NOMO-1 treated with DMSO at 0.1 percent for 48 hours (cell line): ENCODE measurements around the gene TNNI3.

Source experiments
- DNase-seq: peaks from one replicate; lab custom pipeline; 2025; ENCODE audit not compliant: unreplicated experiment; lab: John Stamatoyannopoulos, UW

The TNNI3 gene

GRCh38 chr19:55147545-55148251 is 9.8 kb downstream of the TNNI3 start:
- no peak for DNase-seq

GRCh38 chr19:55146705-55147273 is 10.7 kb downstream of the TNNI3 start:
- no peak for DNase-seq

GRCh38 chr19:55146078-55146704 is 11.3 kb downstream of the TNNI3 start:
- DNase-seq, result peak; percentile 54

- DNase-seq, result peak; percentile 44
Measured at GRCh38 chr19:55145232-55145631, 12.3 kb downstream of the TNNI3 start.

GRCh38 chr19:55141696-55142095 is 15.8 kb downstream of the TNNI3 start:
- no peak for DNase-seq

GRCh38 chr19:55137915-55138314 is 19.6 kb downstream of the TNNI3 start:
- no peak for DNase-seq

- no peak for DNase-seq
Measured at GRCh38 chr19:55136399-55137102, 21.0 kb downstream of the TNNI3 start.

GRCh38 chr19:55134736-55135135 is 22.8 kb downstream of the TNNI3 start:
- no peak for DNase-seq

GRCh38 chr19:55133639-55134444 is 23.7 kb downstream of the TNNI3 start:
- peak; percentile 56 for DNase-seq

GRCh38 chr19:55132453-55133129 is 24.9 kb downstream of the TNNI3 start:
- no peak for DNase-seq

GRCh38 chr19:55131421-55131820 is 26.1 kb downstream of the TNNI3 start:
- DNase-seq, result no peak

- no peak for DNase-seq
Measured at GRCh38 chr19:55119053-55119452, 38.5 kb downstream of the TNNI3 start.

GRCh38 chr19:55118401-55118991 is 39.0 kb downstream of the TNNI3 start:
- no peak for DNase-seq

GRCh38 chr19:55117663-55118391 is 39.7 kb downstream of the TNNI3 start:
- peak; percentile 99 for DNase-seq

- DNase-seq, result no peak
Measured at GRCh38 chr19:55116859-55117662, 40.5 kb downstream of the TNNI3 start, which contains the start of gene PPP1R12C. Gene PPP1R12C (minus strand): TSS chr19:55117637. CDS start chr19:55117543, 94 bp downstream.

- peak; percentile 69 for DNase-seq
Measured at GRCh38 chr19:55116232-55116858, 41.2 kb downstream of the TNNI3 start.

- no peak for DNase-seq
Measured at GRCh38 chr19:55115446-55116065, 42.0 kb downstream of the TNNI3 start.
